ENCODE results near the gene RTN4R. TPM values are rescaled to one million over a fixed set of nuclear protein-coding genes. Genes with fewer than 3 reads are reported as not detected.

RTN4R gene
- total and polyA plus RNA-seq, 2 of the 13 experiments (the other 11 are each of a cell fraction or from before 2014, with no cell fraction given) = 0.22 to 0.77 TPM

- TF ChIP-seq, protein P1, sequence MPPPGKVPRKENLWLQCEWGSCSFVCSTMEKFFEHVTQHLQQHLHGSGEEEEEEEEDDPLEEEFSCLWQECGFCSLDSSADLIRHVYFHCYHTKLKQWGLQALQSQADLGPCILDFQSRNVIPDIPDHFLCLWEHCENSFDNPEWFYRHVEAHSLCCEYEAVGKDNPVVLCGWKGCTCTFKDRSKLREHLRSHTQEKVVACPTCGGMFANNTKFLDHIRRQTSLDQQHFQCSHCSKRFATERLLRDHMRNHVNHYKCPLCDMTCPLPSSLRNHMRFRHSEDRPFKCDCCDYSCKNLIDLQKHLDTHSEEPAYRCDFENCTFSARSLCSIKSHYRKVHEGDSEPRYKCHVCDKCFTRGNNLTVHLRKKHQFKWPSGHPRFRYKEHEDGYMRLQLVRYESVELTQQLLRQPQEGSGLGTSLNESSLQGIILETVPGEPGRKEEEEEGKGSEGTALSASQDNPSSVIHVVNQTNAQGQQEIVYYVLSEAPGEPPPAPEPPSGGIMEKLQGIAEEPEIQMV (CRISPR knock-in tag; IDR thresholded peaks at IDR 0.05; ENCODE audit: low read depth) = no peak
- no peak for TF ChIP-seq ZNF564 (CRISPR knock-in tag; IDR thresholded peaks at IDR 0.05)
Measured at GRCh38 chr22:20291604-20292063, 23.5 kb upstream of the RTN4R start (continued).

DNA sequence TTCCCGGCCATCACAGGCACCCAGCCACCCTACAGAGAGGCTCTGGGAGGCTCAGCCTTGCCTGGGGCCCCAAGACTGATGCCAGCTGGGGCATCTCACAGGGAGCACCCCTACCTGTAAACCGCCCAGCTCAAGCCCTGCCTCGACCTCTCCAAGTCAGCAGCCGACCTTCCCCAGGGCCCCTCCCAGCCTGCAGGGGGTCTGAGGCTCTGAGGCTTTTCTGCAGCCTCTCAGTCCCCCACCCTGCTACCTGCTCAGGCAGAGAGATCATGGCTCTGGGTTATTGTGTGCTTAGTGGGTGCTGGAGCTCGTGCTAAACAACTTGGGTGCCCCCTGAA, 23.1 kb upstream of the RTN4R start:
- no peak for FAIRE-seq

More for the DNA sequence above, 23.1 kb upstream of the RTN4R start:
- POLR2A ChIA-PET = no interaction called here
- no CpG with 5 or more reads among the region's 5 CpGs for WGBS (ENCODE audit: low lambda C conversion rate)
- no peaks in the 10 kb centered on the region for H3K4me1 ChIP-seq (ENCODE audit: insufficient read depth, low read length)
- H2AFZ ChIP-seq (ENCODE audit: low read length) = no peak overlapping the region
- H3K27me3 ChIP-seq (ENCODE audit: control insufficient read depth in 1 of 2, insufficient read depth in 2 of 2, low read length in 2 of 2) = peaks cover 8 to 55% of the 10 kb centered on the region in 2 experiments; a peak in 4 of 5 replicates
- CTCF ChIA-PET (ENCODE audit: low intra/inter-chr PET ratio, low total read pairs) = no interaction called here
- intact Hi-C loops (cut with micrococcal nuclease; ENCODE audit: unreplicated experiment) (no loop called here), in situ Hi-C loops (cut with HindIII; ENCODE audit: extremely low pct_ligation_motif_present, low pct_unique_long_range_greater_than_20kb) (loop anchor here (25.0 kb wide), 1 partner anchor 1329 kb away; no protein-coding TSS in a partner anchor)
- no peaks in the 10 kb centered on the region for H3K36me3 ChIP-seq (replicated peaks in 1 of 2; ENCODE audit: control insufficient read depth in 1 of 2, insufficient read depth in 2 of 2, low read length in 2 of 2)
- DNase-seq (ENCODE audit: low spot score) (no peak), ATAC-seq (no peak)
- no TSS peak for BruUV-seq (replicated peaks)
- H3K79me2 ChIP-seq (ENCODE audit: insufficient read depth, low read length) = no peaks in the 10 kb centered on the region
- H3K9me3 ChIP-seq (ENCODE audit: low read length) = no peaks in the 10 kb centered on the region
- H3K9ac ChIP-seq (ENCODE audit: insufficient read depth, low read depth, low read length) = no peak overlapping the region
- H3K4me3 ChIP-seq (replicated peaks in 1 of 3; ENCODE audit: insufficient read depth in 1 of 3, low read depth in 2 of 3, low read length in 3 of 3) = no peak overlapping the region
- no peaks in the 10 kb centered on the region for H4K20me1 ChIP-seq (ENCODE audit: insufficient read depth, low read length)
- TF ChIP-seq RFXAP (CRISPR knock-in tag; IDR thresholded peaks at IDR 0.05; ENCODE audit: borderline replicate concordance) = no peak
- TF ChIP-seq MED1 (CRISPR knock-in tag; IDR thresholded peaks at IDR 0.05) = no peak
- TF ChIP-seq NBN (conservative IDR thresholded peaks at IDR 0.05) = no peak
- no peak for TF ChIP-seq CHD2 (IDR thresholded peaks at IDR 0.05; ENCODE audit: low read depth, low read length)
- TF ChIP-seq, protein P2, sequence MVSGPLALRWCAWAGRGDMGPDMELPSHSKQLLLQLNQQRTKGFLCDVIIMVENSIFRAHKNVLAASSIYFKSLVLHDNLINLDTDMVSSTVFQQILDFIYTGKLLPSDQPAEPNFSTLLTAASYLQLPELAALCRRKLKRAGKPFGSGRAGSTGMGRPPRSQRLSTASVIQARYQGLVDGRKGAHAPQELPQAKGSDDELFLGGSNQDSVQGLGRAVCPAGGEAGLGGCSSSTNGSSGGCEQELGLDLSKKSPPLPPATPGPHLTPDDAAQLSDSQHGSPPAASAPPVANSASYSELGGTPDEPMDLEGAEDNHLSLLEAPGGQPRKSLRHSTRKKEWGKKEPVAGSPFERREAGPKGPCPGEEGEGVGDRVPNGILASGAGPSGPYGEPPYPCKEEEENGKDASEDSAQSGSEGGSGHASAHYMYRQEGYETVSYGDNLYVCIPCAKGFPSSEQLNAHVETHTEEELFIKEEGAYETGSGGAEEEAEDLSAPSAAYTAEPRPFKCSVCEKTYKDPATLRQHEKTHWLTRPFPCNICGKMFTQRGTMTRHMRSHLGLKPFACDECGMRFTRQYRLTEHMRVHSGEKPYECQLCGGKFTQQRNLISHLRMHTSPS (CRISPR knock-in tag; IDR thresholded peaks at IDR 0.05; ENCODE audit: low read depth) = no peak
- TF ChIP-seq ZZZ3 (CRISPR knock-in tag; IDR thresholded peaks at IDR 0.05; ENCODE audit: borderline replicate concordance) = no peak
- TF ChIP-seq ZNF777 (CRISPR knock-in tag; IDR thresholded peaks at IDR 0.05) = no peak
- TF ChIP-seq ZNF572 (CRISPR knock-in tag; IDR thresholded peaks at IDR 0.05) = no peak
- TF ChIP-seq ZNF792 (CRISPR knock-in tag; IDR thresholded peaks at IDR 0.05) = no peak
- TF ChIP-seq ZNF432 (CRISPR knock-in tag; IDR thresholded peaks at IDR 0.05; ENCODE audit: borderline replicate concordance) = no peak
- TF ChIP-seq ZSCAN29 (CRISPR knock-in tag; conservative IDR thresholded peaks at IDR 0.05) = no peak
- no peak for TF ChIP-seq NFATC3 (CRISPR knock-in tag; IDR thresholded peaks at IDR 0.05)
- TF ChIP-seq HDAC1 (CRISPR knock-in tag; IDR thresholded peaks at IDR 0.05) = no peak
- no peak overlapping the region for H3K4me2 ChIP-seq (ENCODE audit: low read depth, low read length)
- no peak overlapping the region for H3K27ac ChIP-seq (ENCODE audit: extremely low read length, insufficient read depth, low read length)

Measured in HepG2 (cell line).